HepG2 (cell line): ENCODE measurements around the gene GCN1. TPM values are rescaled to one million over a fixed set of nuclear protein-coding genes. Genes with fewer than 3 reads are reported as not detected.

Experiments
- ATAC-seq: fragments of 200-7000 bp; cut with Tn5 transposase; 3 replicates; pipeline ENCODE4 v1.9.1; 2020; ENCODE audit warnings: mild to moderate bottlenecking, moderate library complexity
- BruUV-seq: library from RNA; stranded (reverse); fragments of 400-500 nt; replicated peaks from 2 replicates; lab custom pipeline; 2021; lab: Mats Ljungman, UMichigan
- CTCF ChIA-PET: fragments of 300-600 bp; formaldehyde crosslinking; extraction: SDS; loops from one replicate; lab custom pipeline; 2021; ENCODE audit warnings: low total read pairs, inconsistent platforms, low intra/inter-chr PET ratio; lab: Yijun Ruan, JAX
- POLR2A ChIA-PET: fragments of 350-600 bp; sonication (Branson Sonifier 250); formaldehyde crosslinking; loops from one replicate; lab custom pipeline; 2020; ENCODE audit warnings: antibody characterized with exemption, inconsistent platforms; lab: Yijun Ruan, JAX
- DNase-seq: peaks from one replicate; pipeline ENCODE4 v3.0.0-alpha.2; 2015; ENCODE audit warnings: low spot score
- FAIRE-seq: peaks from 3 replicates; lab custom pipeline; 2011; peaks lifted over from hg19 to GRCh38; lab: Jason Lieb, UNC
- H2AFZ ChIP-seq: one replicate; pipeline ENCODE4 v1.6.1; 2011; ENCODE audit warnings: low read length, inconsistent platforms
- H3K27ac ChIP-seq: fragments of 300-600 bp; 3 replicates; pipeline ENCODE4 v1.8.0; 2011; ENCODE audit warnings: mixed run types, mild to moderate bottlenecking, mixed read lengths, low read length, inconsistent platforms; ENCODE audit not compliant: insufficient read depth; ENCODE audit errors: extremely low read length
- H3K27me3 ChIP-seq, 2 experiments: fragments of 200-600 bp in 1 of 2; 2 replicates in 1 of 2; 3 replicates in 1 of 2; pipeline versions ENCODE4 v1.6.0 to v1.8.0; 2011; ENCODE audit warnings: low read length in 2 of 2, mild to moderate bottlenecking in 2 of 2, moderate library complexity in 2 of 2, inconsistent platforms in 1 of 2; ENCODE audit not compliant: insufficient read depth in 2 of 2, control insufficient read depth in 1 of 2
- H3K36me3 ChIP-seq, 2 experiments: fragments of 200-600 bp in 1 of 2; replicated peaks in 1 of 2; 2 replicates in 1 of 2; 3 replicates in 1 of 2; pipeline versions ENCODE4 v1.5.1 to v1.8.0; 2011; ENCODE audit warnings: low read length in 2 of 2, inconsistent platforms in 1 of 2; ENCODE audit not compliant: insufficient read depth in 2 of 2, control insufficient read depth in 1 of 2
- H3K4me1 ChIP-seq: 2 replicates; pipeline ENCODE4 v1.5.1; 2012; ENCODE audit warnings: low read length, inconsistent platforms; ENCODE audit not compliant: insufficient read depth
- H3K4me2 ChIP-seq: 2 replicates; pipeline ENCODE4 v1.6.0; 2011; ENCODE audit warnings: low read depth, low read length, inconsistent platforms
- H3K4me3 ChIP-seq, 3 experiments: fragments of 200-600 bp in 1 of 3; sonication (generic), shearing (Covaris generic) in 1 of 3; replicated peaks in 1 of 3; 2 replicates each; pipeline ENCODE4 v1.5.1; 2011 to 2016; ENCODE audit warnings: low read length in 3 of 3, inconsistent platforms in 2 of 3, low read depth in 2 of 3, mild to moderate bottlenecking in 2 of 3, control low read depth in 1 of 3, mixed read lengths in 1 of 3; ENCODE audit not compliant: insufficient read depth in 1 of 3
- H3K79me2 ChIP-seq: one replicate; pipeline ENCODE4 v1.6.1; 2011; ENCODE audit warnings: low read length, inconsistent platforms; ENCODE audit not compliant: insufficient read depth
- H3K9ac ChIP-seq: 2 replicates; pipeline ENCODE4 v1.6.0; 2011; ENCODE audit warnings: mild to moderate bottlenecking, low read depth, low read length, inconsistent platforms; ENCODE audit not compliant: insufficient read depth
- H3K9me3 ChIP-seq: 2 replicates; pipeline ENCODE4 v1.5.1; 2012; ENCODE audit warnings: mild to moderate bottlenecking, low read length
- H4K20me1 ChIP-seq: 2 replicates; pipeline ENCODE4 v1.6.0; 2011; ENCODE audit warnings: inconsistent platforms, mild to moderate bottlenecking, low read length, moderate library complexity; ENCODE audit not compliant: insufficient read depth
- FOXO1 ChIP-seq: sonication (generic); formaldehyde crosslinking; IDR thresholded peaks from 2 replicates; pipeline ENCODE4 v1.4.0; 2020; ENCODE audit warnings: missing genetic modification reagents
- GPN1 ChIP-seq: sonication (generic); formaldehyde crosslinking; IDR thresholded peaks from 2 replicates; pipeline ENCODE4 v1.5.1; 2020; ENCODE audit warnings: missing genetic modification reagents, borderline replicate concordance
- KDM2A ChIP-seq: sonication (generic); formaldehyde crosslinking; IDR thresholded peaks from 2 replicates; pipeline ENCODE4 v1.4.0; 2020; ENCODE audit warnings: low read depth, missing genetic modification reagents, borderline replicate concordance
- PAF1 ChIP-seq: IDR thresholded peaks from 2 replicates; pipeline ENCODE4 v1.6.1; 2016; ENCODE audit warnings: missing genetic modification reagents, missing compliant biosample characterization
- PRMT3 ChIP-seq: sonication (generic); formaldehyde crosslinking; IDR thresholded peaks from 2 replicates; pipeline ENCODE4 v1.8.1; 2022; ENCODE audit warnings: low read depth, mild to moderate bottlenecking, moderate library complexity, missing genetic modification reagents, borderline replicate concordance
- ZMYM4 ChIP-seq: sonication (generic); formaldehyde crosslinking; IDR thresholded peaks from 2 replicates; pipeline ENCODE4 v1.8.1; 2023; ENCODE audit warnings: mild to moderate bottlenecking, missing genetic modification reagents
- ZNF275 ChIP-seq: sonication (generic); formaldehyde crosslinking; IDR thresholded peaks from 2 replicates; pipeline ENCODE4 v1.8.0; 2022; ENCODE audit warnings: missing genetic modification reagents, mild to moderate bottlenecking, inconsistent platforms, borderline replicate concordance
- ZNF597 ChIP-seq: sonication (generic); formaldehyde crosslinking; IDR thresholded peaks from 2 replicates; pipeline ENCODE4 v1.5.0; 2020; ENCODE audit warnings: missing genetic modification reagents
- ZNF7 ChIP-seq: IDR thresholded peaks from 2 replicates; pipeline ENCODE4 v1.6.1; 2016; ENCODE audit warnings: missing biosample characterization, missing genetic modification reagents
- WGBS: methylation state at CpG from one replicate; pipeline ENCODE4 v1.1.6; 2017; ENCODE audit warnings: low lambda C conversion rate; 5-methylcytosine and 5-hydroxymethylcytosine counted together
- in situ Hi-C: cut with HindIII; loops from 2 replicates; pipeline ENCODE4 v1.10.0; 2017; ENCODE audit warnings: low pct_unique_long_range_greater_than_20kb; ENCODE audit not compliant: extremely low pct_ligation_motif_present
- intact Hi-C: fragments of 100-400 bp; cut with micrococcal nuclease; formaldehyde crosslinking; loops from one replicate; pipeline ENCODE4 v1.10.0; 2022; ENCODE audit not compliant: unreplicated experiment
- polyA plus RNA-seq, 8 experiments: library from polyadenylated mRNA; depleted of rRNA in 3 of 8; stranded (reverse) in 7 of 8; unstranded in 1 of 8; fragments of >200 nt; fragmentation: Illumina TruSeq in 4 of 8; extraction: Trizol in 4 of 8; gene quantifications; 2 replicates each; pipeline versions ENCODE4 v1.2.1 to v1.2.3, GENCODE V29; 2011 to 2016; ENCODE audit warnings: low read depth in 4 of 8, missing spikeins in 1 of 8, mixed read lengths in 1 of 8; ENCODE audit not compliant: insufficient read depth in 1 of 8
- total RNA-seq, 5 experiments: library from RNA; depleted of rRNA; stranded (reverse); fragments of >200 nt; fragmentation: Illumina TruSeq; extraction: Trizol; gene quantifications; 2 replicates each; pipeline ENCODE4 v1.2.3, GENCODE V29; 2016; ENCODE audit warnings: low read depth in 1 of 5

The GCN1 gene
- total and polyA plus RNA-seq, 2 of the 13 experiments (the other 11 are each of a cell fraction or from before 2014, with no cell fraction given), result 58.2 to 83.0 TPM

GRCh38 chr12:120207227-120207626, 12.7 kb upstream of the GCN1 start:
- intact Hi-C loops, result no loop called here
- TF ChIP-seq GPN1 (no peak), ZNF597 (CRISPR knock-in tag) (no peak), KDM2A (CRISPR knock-in tag) (no peak), PRMT3 (CRISPR knock-in tag) (no peak), FOXO1 (CRISPR knock-in tag) (no peak), PAF1 (no peak), ZNF275 (CRISPR knock-in tag) (no peak), ZMYM4 (CRISPR knock-in tag) (no peak), ZNF7 (CRISPR knock-in tag) (no peak)
- Histone ChIP-seq H3K4me3 (no peak overlapping the region), H3K27me3 (no peaks in the 10 kb centered on the region), H2AFZ (no peak overlapping the region), H3K9ac (no peak overlapping the region), H3K4me2 (no peak overlapping the region), H3K79me2 (peaks cover under 1% of the 10 kb centered on the region), H4K20me1 (no peaks in the 10 kb centered on the region), H3K4me1 (peaks cover 9% of the 10 kb centered on the region; the same call in 1 of the 2 replicates), H3K9me3 (no peaks in the 10 kb centered on the region), H3K36me3 (peaks cover 16 to 32% of the 10 kb centered on the region in 2 experiments; a peak in 4 of 5 replicates), H3K27ac (no peak overlapping the region)
- FAIRE-seq (no peak), DNase-seq (no peak), ATAC-seq (no peak)
- ChIA-PET POLR2A (interaction anchor here (2.1 kb wide), 1 partner anchor 13 kb away, joined by 5 read pairs; no protein-coding TSS in a partner anchor), CTCF (no interaction called here)
- BruUV-seq, result no TSS peak
- 91% methylated on average over 12 of the region's 13 CpGs for WGBS
- in situ Hi-C loops, result no loop called here
